Common myeloid progenitor, CD34-positive (primary cell): ENCODE results near the gene AFP.

Source experiments
- CTCF ChIA-PET: fragments of 350-600 bp; sonication (Branson Sonifier 250); formaldehyde crosslinking; loops from one replicate; lab custom pipeline; 2021; ENCODE audit warnings: antibody characterized with exemption; lab: Charles Lee
- POLR2A ChIA-PET: fragments of 350-600 bp; sonication (Branson Sonifier 250); formaldehyde crosslinking; loops from one replicate; lab custom pipeline; 2021; ENCODE audit warnings: antibody characterized with exemption; lab: Charles Lee
- DNase-seq, 3 donors: peaks; one replicate each; pipeline versions ENCODE4 v3.0.0 to v3.0.0-alpha.2; 2013
- H3K27ac ChIP-seq, 2 experiments: 1 replicate in 1 of 2; 2 replicates in 1 of 2; pipeline ENCODE4 v1.7.0; 2013; ENCODE audit warnings: inconsistent platforms in 2 of 2, low read length in 2 of 2, mild to moderate bottlenecking in 2 of 2, low read depth in 1 of 2, moderate library complexity in 1 of 2; ENCODE audit not compliant: severe bottlenecking in 2 of 2, insufficient read depth in 1 of 2, poor library complexity in 1 of 2
- H3K27me3 ChIP-seq, 5 experiments: replicated peaks in 2 of 5; 1 replicate in 3 of 5; 2 replicates in 2 of 5; pipeline versions ENCODE4 v1.6.1 to v1.7.0; 2013; ENCODE audit warnings: low read length in 4 of 5, mild to moderate bottlenecking in 2 of 5, moderate library complexity in 2 of 5, inconsistent platforms in 1 of 5; ENCODE audit not compliant: insufficient read depth in 5 of 5, control insufficient read depth in 4 of 5
- H3K36me3 ChIP-seq, 4 experiments: 1 replicate in 2 of 4; 2 replicates in 2 of 4; pipeline versions ENCODE4 v1.6.1 to v1.7.0; 2013; ENCODE audit warnings: low read length in 3 of 4, control low read depth in 1 of 4, mild to moderate bottlenecking in 1 of 4; ENCODE audit not compliant: control insufficient read depth in 4 of 4, insufficient read depth in 4 of 4
- H3K4me1 ChIP-seq, 4 experiments: 1 replicate in 3 of 4; 2 replicates in 1 of 4; pipeline versions ENCODE4 v1.6.1 to v1.7.1; 2013; ENCODE audit warnings: low read length in 3 of 4, mild to moderate bottlenecking in 3 of 4, control low read depth in 1 of 4, inconsistent platforms in 1 of 4, moderate library complexity in 1 of 4; ENCODE audit not compliant: control insufficient read depth in 4 of 4, insufficient read depth in 4 of 4; ENCODE audit errors: control extremely low read depth in 1 of 4
- H3K4me3 ChIP-seq, 7 experiments: 1 replicate in 4 of 7; 2 replicates in 3 of 7; pipeline versions ENCODE4 v1.5.1 to v1.7.0; 2013; ENCODE audit warnings: mild to moderate bottlenecking in 7 of 7, low read length in 6 of 7, moderate library complexity in 6 of 7, inconsistent platforms in 2 of 7, low read depth in 2 of 7, control low read depth in 1 of 7; ENCODE audit not compliant: insufficient read depth in 4 of 7, control insufficient read depth in 1 of 7; ENCODE audit errors: extremely low read depth in 1 of 7
- H3K9me3 ChIP-seq, 5 experiments: 1 replicate in 4 of 5; 2 replicates in 1 of 5; pipeline versions ENCODE4 v1.6.1 to v1.7.1; 2013; ENCODE audit warnings: low read length in 4 of 5, mild to moderate bottlenecking in 2 of 5, inconsistent platforms in 1 of 5, low read depth in 1 of 5, moderate library complexity in 1 of 5; ENCODE audit not compliant: control insufficient read depth in 4 of 5, insufficient read depth in 2 of 5; ENCODE audit errors: control extremely low read depth in 1 of 5
- WGBS: methylation state at CpG from one replicate; pipeline ENCODE4 v1.1.5; 2013; ENCODE audit not compliant: insufficient coverage; 5-methylcytosine and 5-hydroxymethylcytosine counted together

AFP gene

GRCh38 chr4:73414936-73415271, 21.1 kb upstream of the AFP start:
- CTCF ChIA-PET, result no interaction called here
- no peak overlapping the region for H3K27ac ChIP-seq
- H3K4me1 ChIP-seq, result no peaks in the 10 kb centered on the region
- H3K27me3 ChIP-seq, result no peaks in the 10 kb centered on the region
- H3K4me3 ChIP-seq, result no peak overlapping the region
- H3K9me3 ChIP-seq, result no peaks in the 10 kb centered on the region
- WGBS, result 95% methylated on average over 2 of the region's 2 CpGs
- DNase-seq, result no peak
- POLR2A ChIA-PET, result no interaction called here
- H3K36me3 ChIP-seq, result no peaks in the 10 kb centered on the region

GRCh38 chr4:73415807-73416238, 20.2 kb upstream of the AFP start:
- ChIA-PET POLR2A (no interaction called here), CTCF (interaction anchor here (1.6 kb wide), 1 partner anchor 9 kb away, joined by 4 read pairs; no protein-coding TSS in a partner anchor)
- no CpG with 5 or more reads among the region's 2 CpGs for WGBS
- Histone ChIP-seq H3K9me3 (no peaks in the 10 kb centered on the region), H3K27me3 (no peaks in the 10 kb centered on the region), H3K27ac (no peak overlapping the region), H3K36me3 (no peaks in the 10 kb centered on the region), H3K4me3 (no peak overlapping the region), H3K4me1 (no peaks in the 10 kb centered on the region)
- DNase-seq, result no peak

GRCh38 chr4:73416423-73417087, 19.5 kb upstream of the AFP start:
- CTCF ChIA-PET, result interaction anchor here (1.6 kb wide), 1 partner anchor 10 kb away, joined by 4 read pairs; no protein-coding TSS in a partner anchor
- POLR2A ChIA-PET, result no interaction called here
- Histone ChIP-seq H3K27me3 (no peaks in the 10 kb centered on the region), H3K4me3 (no peak overlapping the region), H3K27ac (no peak overlapping the region), H3K4me1 (no peaks in the 10 kb centered on the region), H3K9me3 (no peaks in the 10 kb centered on the region), H3K36me3 (no peaks in the 10 kb centered on the region)
- no CpG with 5 or more reads among the region's 2 CpGs for WGBS
- no peak for DNase-seq

- H3K36me3 ChIP-seq, result no peaks in the 10 kb centered on the region
- no peaks in the 10 kb centered on the region for H3K27me3 ChIP-seq
- no peak for DNase-seq
- CTCF ChIA-PET, result no interaction called here
- 100% methylated on average over 1 of the region's 2 CpGs for WGBS
- H3K9me3 ChIP-seq, result no peaks in the 10 kb centered on the region
- POLR2A ChIA-PET, result no interaction called here
- no peaks in the 10 kb centered on the region for H3K4me1 ChIP-seq
- H3K27ac ChIP-seq, result no peak overlapping the region
- no peak overlapping the region for H3K4me3 ChIP-seq
Observed at GRCh38 chr4:73417342-73417741, 18.7 kb upstream of the AFP start.

- no peak for DNase-seq
- WGBS, result 92% methylated on average over 5 of the region's 6 CpGs
Observed at GRCh38 chr4:73417973-73418372, 18.0 kb upstream of the AFP start.

GRCh38 chr4:73418677-73419076, 17.3 kb upstream of the AFP start:
- no peaks in the 10 kb centered on the region for H3K27me3 ChIP-seq
- 89% methylated on average over 1 of the region's 1 CpG for WGBS
- POLR2A ChIA-PET, result interaction anchor here (0.6 kb wide), 1 partner anchor 79 kb away, joined by 3 read pairs; no protein-coding TSS in a partner anchor
- CTCF ChIA-PET, result no interaction called here
- no peaks in the 10 kb centered on the region for H3K4me1 ChIP-seq
- no peaks in the 10 kb centered on the region for H3K9me3 ChIP-seq
- DNase-seq, result no peak
- H3K36me3 ChIP-seq, result no peaks in the 10 kb centered on the region
- H3K4me3 ChIP-seq, result no peak overlapping the region
- no peak overlapping the region for H3K27ac ChIP-seq

More at GRCh38 chr4:73417973-73418372, 18.0 kb upstream of the AFP start:
- Histone ChIP-seq H3K4me3 (no peak overlapping the region), H3K9me3 (no peaks in the 10 kb centered on the region), H3K36me3 (no peaks in the 10 kb centered on the region), H3K27ac (no peak overlapping the region), H3K27me3 (no peaks in the 10 kb centered on the region), H3K4me1 (no peaks in the 10 kb centered on the region)
- ChIA-PET POLR2A (no interaction called here), CTCF (no interaction called here)

GRCh38 chr4:73419106-73420038, 16.6 kb upstream of the AFP start:
- H3K4me1 ChIP-seq, result no peaks in the 10 kb centered on the region
- H3K27me3 ChIP-seq, result no peaks in the 10 kb centered on the region
- no peaks in the 10 kb centered on the region for H3K9me3 ChIP-seq
- H3K4me3 ChIP-seq, result no peak overlapping the region
- no peak for DNase-seq
- POLR2A ChIA-PET, result interaction anchor here (0.6 kb wide), 1 partner anchor 80 kb away, joined by 3 read pairs; no protein-coding TSS in a partner anchor
- whole genome bisulfite sequencing, result 100% methylated on average over 2 of the region's 7 CpGs
- H3K36me3 ChIP-seq, result no peaks in the 10 kb centered on the region
- CTCF ChIA-PET, result no interaction called here
- no peak overlapping the region for H3K27ac ChIP-seq
